GM12873 (cell line): ENCODE results near the gene RAMAC.

Source experiments
- TF ChIP-seq, protein P1 (sequence below): IDR thresholded peaks from 2 replicates; pipeline ENCODE4 v1.5.1; 2012; ENCODE audit warnings: low read depth, mild to moderate bottlenecking, moderate library complexity, low read length, control low read depth; ENCODE audit not compliant: insufficient read depth; ENCODE audit errors: missing control alignments

The RAMAC gene

DNA sequence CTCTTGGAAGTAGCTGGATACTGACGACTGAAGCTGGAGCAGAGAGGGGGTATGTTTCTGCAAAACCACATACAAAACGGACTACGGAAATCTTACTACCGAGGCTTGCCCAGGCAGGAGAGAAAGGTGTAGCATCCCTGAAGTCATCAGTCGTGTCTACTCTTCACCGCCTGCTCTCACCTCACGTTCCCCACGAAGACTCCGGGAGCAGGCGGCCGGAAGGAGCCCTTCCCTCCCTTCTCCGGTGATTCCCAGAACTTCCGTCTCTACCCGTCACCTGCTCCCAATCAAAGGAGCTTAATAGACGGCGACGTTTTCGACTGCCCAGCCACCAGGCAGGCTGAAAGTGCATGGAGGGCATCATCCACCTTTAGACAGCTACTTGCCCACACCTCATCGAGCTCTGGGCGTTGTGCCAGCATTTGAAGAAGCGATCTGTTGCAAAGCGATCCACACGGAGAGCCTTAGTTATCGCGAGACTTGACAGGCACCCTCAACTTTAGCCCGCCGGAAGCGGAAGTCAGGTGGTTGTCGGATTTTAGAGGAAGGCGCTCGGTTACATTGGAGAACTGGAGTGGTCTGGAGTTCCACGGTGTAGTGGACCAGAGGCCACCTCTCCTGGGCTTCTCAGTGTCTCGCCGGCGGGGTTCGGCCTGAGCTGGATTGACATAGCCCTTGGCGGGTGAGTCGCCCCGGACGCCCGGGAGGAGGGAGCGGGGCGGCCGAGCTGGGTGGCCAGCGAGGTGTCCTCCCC is at the start of gene RAMAC:
RAMAC (plus strand) TSS at position 523 of the 754 bp plus-strand sequence. CDS start 2,809 bp downstream, outside the sequence.
- TF ChIP-seq, protein P1, sequence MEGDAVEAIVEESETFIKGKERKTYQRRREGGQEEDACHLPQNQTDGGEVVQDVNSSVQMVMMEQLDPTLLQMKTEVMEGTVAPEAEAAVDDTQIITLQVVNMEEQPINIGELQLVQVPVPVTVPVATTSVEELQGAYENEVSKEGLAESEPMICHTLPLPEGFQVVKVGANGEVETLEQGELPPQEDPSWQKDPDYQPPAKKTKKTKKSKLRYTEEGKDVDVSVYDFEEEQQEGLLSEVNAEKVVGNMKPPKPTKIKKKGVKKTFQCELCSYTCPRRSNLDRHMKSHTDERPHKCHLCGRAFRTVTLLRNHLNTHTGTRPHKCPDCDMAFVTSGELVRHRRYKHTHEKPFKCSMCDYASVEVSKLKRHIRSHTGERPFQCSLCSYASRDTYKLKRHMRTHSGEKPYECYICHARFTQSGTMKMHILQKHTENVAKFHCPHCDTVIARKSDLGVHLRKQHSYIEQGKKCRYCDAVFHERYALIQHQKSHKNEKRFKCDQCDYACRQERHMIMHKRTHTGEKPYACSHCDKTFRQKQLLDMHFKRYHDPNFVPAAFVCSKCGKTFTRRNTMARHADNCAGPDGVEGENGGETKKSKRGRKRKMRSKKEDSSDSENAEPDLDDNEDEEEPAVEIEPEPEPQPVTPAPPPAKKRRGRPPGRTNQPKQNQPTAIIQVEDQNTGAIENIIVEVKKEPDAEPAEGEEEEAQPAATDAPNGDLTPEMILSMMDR: no peak

DNA sequence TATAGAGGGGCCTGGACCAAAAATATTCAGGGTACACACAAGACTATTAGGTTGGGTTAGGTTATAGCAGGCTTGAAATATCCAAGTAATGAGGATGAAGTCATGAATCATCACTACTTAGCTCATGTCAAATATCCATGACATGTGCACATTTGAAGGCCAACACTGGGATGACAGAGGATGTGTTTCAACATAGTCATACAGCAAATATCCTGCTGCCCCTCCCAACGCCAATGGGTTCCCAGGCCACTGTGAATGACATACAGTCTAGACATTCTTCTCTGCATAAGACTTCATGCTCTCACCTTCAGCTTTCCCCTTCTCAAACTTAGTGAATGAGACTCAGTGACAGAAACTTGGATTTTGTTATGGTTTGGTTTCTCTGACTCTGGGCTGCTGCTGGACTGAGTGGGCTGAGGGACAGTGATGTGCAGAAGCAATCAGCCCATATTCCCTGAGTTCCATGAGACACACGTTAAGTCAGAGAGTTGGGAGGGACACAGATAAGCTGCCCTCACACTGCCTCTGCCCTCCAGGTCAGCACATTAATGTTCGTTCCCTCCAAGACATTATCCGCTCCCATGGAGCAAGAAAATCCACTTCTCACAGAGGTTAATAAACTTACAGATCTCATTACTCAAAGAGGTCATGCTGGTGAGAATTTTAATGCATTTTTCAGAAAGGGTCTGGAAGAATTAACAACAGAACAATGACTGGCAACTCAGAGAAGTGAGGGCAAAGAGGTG is 48.9 kb upstream of the RAMAC start:
- TF ChIP-seq, protein P1: no peak

DNA sequence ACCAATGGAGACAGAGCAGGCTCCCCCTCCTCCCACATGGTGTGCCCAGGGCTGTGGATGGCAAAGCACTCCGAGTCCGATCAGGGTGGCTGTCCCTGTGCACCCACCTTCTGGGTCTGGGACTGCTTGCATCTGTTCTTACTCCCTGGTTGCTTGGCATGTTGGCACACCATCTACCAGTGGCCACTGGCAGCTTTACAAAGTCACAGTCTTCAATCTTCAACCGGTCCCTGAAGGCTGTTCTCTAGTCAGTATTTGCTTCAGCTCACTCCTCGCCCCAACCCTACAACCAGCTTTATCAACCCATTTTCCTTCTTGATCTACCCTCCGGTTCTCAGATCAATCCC is 48.3 kb upstream of the RAMAC start:
- TF ChIP-seq, protein P1: no peak

DNA sequence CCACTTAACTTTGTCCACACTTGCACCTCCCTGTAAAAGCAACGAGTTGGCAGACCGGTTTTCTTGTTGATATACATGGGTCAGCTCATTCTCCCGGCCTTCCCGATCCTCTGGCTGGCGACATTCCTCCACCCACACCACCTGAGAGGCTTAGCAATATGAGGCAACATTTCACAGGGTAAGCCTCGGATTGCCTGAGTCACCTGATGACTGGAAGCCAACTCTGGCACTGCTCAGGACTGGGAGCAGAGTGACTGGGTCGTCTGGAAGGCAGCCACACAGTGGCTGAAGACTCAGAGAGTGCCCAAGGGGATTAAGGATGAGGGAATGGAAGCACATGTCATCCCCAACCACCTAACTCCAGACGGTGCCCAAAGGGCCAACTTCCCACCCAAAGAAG is 43.3 kb upstream of the RAMAC start:
- TF ChIP-seq, protein P1: no peak

DNA sequence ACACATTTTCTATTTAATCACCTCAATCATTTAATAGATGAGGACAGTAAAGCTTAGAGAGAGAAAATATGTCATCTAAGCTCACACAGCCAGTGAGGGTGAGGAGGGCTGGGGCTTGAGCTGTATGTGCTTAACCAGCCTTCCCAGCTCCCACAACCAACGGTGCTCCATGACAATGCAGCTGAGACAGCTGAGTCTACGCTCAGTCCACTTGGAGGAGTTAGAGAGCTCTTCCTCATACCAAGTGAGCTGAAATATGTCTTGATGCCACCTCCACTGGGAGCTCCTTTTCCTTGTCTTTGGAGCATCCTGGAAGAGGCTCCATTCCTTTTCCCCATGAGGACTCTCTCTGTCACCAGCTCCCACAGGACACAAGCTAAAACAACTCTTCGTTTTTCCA is 42.8 kb upstream of the RAMAC start:
- TF ChIP-seq, protein P1: no peak

DNA sequence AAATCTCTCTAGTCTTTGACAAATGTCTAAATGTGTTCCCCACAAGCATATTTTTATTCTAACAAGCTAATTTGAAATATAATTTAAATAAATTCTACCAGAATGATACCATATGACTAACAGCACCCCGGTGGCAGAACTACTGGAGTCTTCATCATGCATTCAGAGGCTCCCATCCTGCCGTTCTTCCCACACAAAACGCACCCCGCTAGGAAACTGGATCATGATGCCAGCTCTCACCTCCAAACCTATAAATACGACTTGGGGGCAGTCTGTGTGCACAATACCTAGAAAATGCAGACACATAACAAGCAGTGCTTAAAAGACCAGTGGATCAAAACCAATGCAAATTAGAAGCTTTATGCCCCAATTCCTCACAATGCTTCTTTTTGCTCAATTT is 42.0 kb upstream of the RAMAC start:
- TF ChIP-seq, protein P1: no peak

DNA sequence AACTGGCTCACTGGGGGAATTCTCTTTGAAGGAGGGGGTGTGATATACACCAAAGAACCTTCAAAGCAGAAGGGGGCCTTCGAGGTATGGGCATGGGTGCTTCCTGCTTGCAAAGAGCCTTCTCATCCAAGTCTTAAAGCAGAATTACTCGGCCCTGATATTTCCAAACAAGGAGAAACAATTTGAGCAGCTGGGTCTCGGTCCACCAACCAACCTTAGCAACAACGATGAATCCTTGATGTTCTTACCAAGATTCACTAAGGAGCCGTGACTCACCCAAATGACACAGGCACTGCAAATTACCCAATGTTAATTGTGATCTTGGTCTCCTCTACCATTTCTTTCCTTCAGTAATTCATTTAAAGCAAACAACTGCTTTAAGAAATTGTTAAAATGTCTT is 41.2 kb upstream of the RAMAC start:
- TF ChIP-seq, protein P1: no peak
